Ovary (tissue), 9 donors: ENCODE results near the gene RAPGEF2. TPM values are rescaled to one million over a fixed set of nuclear protein-coding genes. Genes with fewer than 3 reads are reported as not detected.

Experiments
- DNase-seq, 5 donors: peaks; one replicate each; pipeline ENCODE4 v3.0.0-alpha.2; 2019 to 2020
- H3K27ac ChIP-seq, 2 donors: fragments of 200-600 bp; one replicate each; pipeline versions ENCODE4 v1.5.1 to v1.8.0; 2019 to 2022
- H3K27me3 ChIP-seq: fragments of 200-600 bp; one replicate; pipeline ENCODE4 v1.8.0; 2022
- H3K36me3 ChIP-seq: fragments of 200-600 bp; sonication (generic); one replicate; pipeline ENCODE4 v1.5.1; 2019
- H3K4me1 ChIP-seq: one replicate; pipeline ENCODE4 v1.8.1; 2013; ENCODE audit warnings: mild to moderate bottlenecking, moderate library complexity; ENCODE audit not compliant: insufficient read depth
- H3K4me3 ChIP-seq: fragments of 200-600 bp; sonication (generic); one replicate; pipeline ENCODE4 v1.5.1; 2017
- H3K9me3 ChIP-seq, 2 donors: fragments of 200-600 bp in 1 of 2; sonication (generic) in 1 of 2; one replicate each; pipeline versions ENCODE4 v1.5.1 to v1.8.1; 2013 to 2019; ENCODE audit warnings: mild to moderate bottlenecking in 1 of 2, moderate library complexity in 1 of 2
- CTCF ChIP-seq, 3 donors: fragments of 450-650 bp in 2 of 3; fragments of 200-600 bp in 1 of 3; IDR thresholded peaks; one replicate each; pipeline versions ENCODE4 v1.5.1 to v1.8.0; 2016 to 2022; ENCODE audit warnings: antibody characterized with exemption in 3 of 3, mild to moderate bottlenecking in 1 of 3
- EP300 ChIP-seq: sonication (generic); formaldehyde crosslinking; IDR thresholded peaks from one replicate; pipeline ENCODE4 v1.6.1; 2017; ENCODE audit warnings: antibody characterized with exemption
- POLR2A ChIP-seq: fragments of 450-650 bp; IDR thresholded peaks from one replicate; pipeline ENCODE4 v1.6.1; 2017; ENCODE audit warnings: antibody characterized with exemption, mild to moderate bottlenecking, moderate library complexity
- WGBS, 3 donors: extraction: QIAGEN DNeasy Blood & Tissue Kit in 1 of 3; methylation state at CpG; one replicate each; pipeline versions ENCODE4 v1.1.5 to v1.1.7; 2013 to 2017; 5-methylcytosine and 5-hydroxymethylcytosine counted together
- intact Hi-C, 4 donors: fragments of 100-400 bp; cut with DNase I; formaldehyde crosslinking; loops; one replicate each; pipeline versions ENCODE4 v1.11.0 to v1.15.1; 2022 to 2023
- polyA plus RNA-seq, 2 donors: library from polyadenylated mRNA; stranded (reverse); fragments of 200-250 nt in 1 of 2; fragments of 350-450 nt in 1 of 2; fragmentation: Illumina TruSeq in 1 of 2; extraction: RNeasy Lipid Tissue Mini Kit (QIAGEN cat#74804) in 1 of 2; gene quantifications; one replicate each; pipeline ENCODE4 v1.2.3, GENCODE V29; 2013 to 2014
- total RNA-seq, 7 donors: library from RNA; depleted of rRNA in 2 of 7; stranded (reverse); fragments of >200 nt in 2 of 7; fragmentation: NEBNext Ultra II Directional in 3 of 7; extraction: Animal tissue kit (Norgen Biotek cat#: 25700) in 3 of 7; gene quantifications; one replicate each; pipeline versions ENCODE4 v1.1.0 to v1.2.4, GENCODE V29; 2016 to 2023
- donor health status: DM: no; HTN: no; CAD: no; lungs with moderate emphysema.
- donor health status: DM: no; HTN: no; CAD: no.
- donor health status: Bipolar disorder and iron deficiency.
- donor health status: DM: yes; HTN: yes; CAD: no.
- donor health status: DM: no; HTN: no; CAD: no.
- donor health status: DM: yes; HTN: yes; CAD: no.

RAPGEF2 gene
- total and polyA plus RNA-seq, 9 donors: 11.5 to 46.5 (median 25.4) TPM

- no peak for TF ChIP-seq POLR2A
- no peak for TF ChIP-seq CTCF (IDR thresholded peaks at IDR 0.05)
- TF ChIP-seq EP300: no peak
- WGBS, 3 donors: 48 to 71% (median 64%) methylated on average over 3 of the region's 3 CpGs
- Histone ChIP-seq H3K4me1 (no peaks in the 10 kb centered on the region), H3K27me3 (no peaks in the 10 kb centered on the region), H3K4me3 (no peak overlapping the region), H3K36me3 (no peaks in the 10 kb centered on the region), H3K9me3 (no peaks in the 10 kb centered on the region), H3K27ac (no peak overlapping the region)
- intact Hi-C loops: no loop called here
- no peak for DNase-seq
These were observed 6.4 kb upstream of the RAPGEF2 start for GRCh38 chr4:159096434-159096833.

DNA sequence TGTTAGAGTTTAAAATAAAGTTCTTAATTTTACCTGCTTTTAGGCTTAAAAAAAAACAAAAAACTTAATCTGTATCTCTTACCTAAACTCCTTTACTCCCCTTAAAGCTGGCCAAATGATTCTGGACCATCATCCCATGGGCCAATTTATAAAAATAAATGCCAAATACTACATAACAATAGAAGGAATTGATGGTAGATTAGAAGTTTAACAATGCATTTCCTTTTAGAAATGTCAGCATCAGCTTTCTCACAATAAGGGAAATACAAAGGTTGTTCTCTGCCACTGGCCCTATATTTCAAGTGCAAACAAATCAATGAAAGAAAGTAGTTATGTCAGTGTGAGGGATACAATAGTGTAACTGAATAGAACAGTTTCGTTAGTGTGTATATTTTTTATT, 5.7 kb upstream of the RAPGEF2 start:
- TF ChIP-seq CTCF (IDR thresholded peaks at IDR 0.05) (no peak), POLR2A (no peak), EP300 (no peak)
- Histone ChIP-seq H3K27ac (no peak overlapping the region), H3K4me1 (no peaks in the 10 kb centered on the region), H3K4me3 (no peak overlapping the region), H3K9me3 (no peaks in the 10 kb centered on the region), H3K36me3 (no peaks in the 10 kb centered on the region), H3K27me3 (no peaks in the 10 kb centered on the region)
- DNase-seq: no peak
- 72 to 76% (median 76%) methylated on average over 1 of the region's 1 CpG for WGBS, 3 donors
- intact Hi-C loops: no loop called here

- DNase-seq: no peak
- no peak for TF ChIP-seq POLR2A
- TF ChIP-seq CTCF (IDR thresholded peaks at IDR 0.05): no peak
- no peak for TF ChIP-seq EP300
- H3K9me3 ChIP-seq: no peaks in the 10 kb centered on the region
- WGBS, 3 donors: 4 to 22% (median 9%) methylated on average over 1 of the region's 1 CpG
- intact Hi-C loops: no loop called here
- H3K27me3 ChIP-seq: no peaks in the 10 kb centered on the region
- H3K4me3 ChIP-seq: no peak overlapping the region
- H3K36me3 ChIP-seq: no peaks in the 10 kb centered on the region
- H3K4me1 ChIP-seq: no peaks in the 10 kb centered on the region
- no peak overlapping the region for H3K27ac ChIP-seq
These were observed 5.1 kb upstream of the RAPGEF2 start for GRCh38 chr4:159097785-159098184.

DNA sequence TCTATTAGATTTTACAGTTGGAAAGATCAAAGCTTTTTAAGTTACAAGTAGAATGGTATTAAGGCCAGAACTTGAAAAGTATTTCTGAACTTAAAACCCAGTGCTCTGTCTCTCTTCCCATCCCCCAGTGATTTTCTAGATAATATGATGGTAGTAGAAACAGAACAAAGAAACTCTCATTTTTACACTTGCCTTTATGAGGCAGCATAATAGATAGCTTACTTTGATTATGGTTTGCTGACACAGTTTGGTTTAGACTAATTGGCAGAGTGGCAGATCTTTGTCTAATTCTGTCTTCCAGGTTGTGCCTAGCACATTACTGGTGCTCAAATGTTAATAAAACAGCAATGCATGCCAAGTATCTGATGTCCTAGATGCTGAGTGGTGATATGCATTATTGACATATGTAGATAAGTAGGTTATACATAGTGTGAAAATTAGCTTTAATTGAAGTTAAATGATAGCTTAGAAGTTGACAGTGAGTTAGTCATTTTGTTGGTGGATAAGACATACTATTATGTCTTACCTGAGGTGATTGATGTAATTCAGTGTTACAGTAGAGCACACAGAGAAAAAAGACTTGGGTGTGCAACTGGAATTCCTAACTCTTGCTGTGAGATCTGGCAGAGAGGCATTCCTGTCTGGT, 4.3 kb upstream of the RAPGEF2 start:
- Histone ChIP-seq H3K27ac (no peak overlapping the region), H3K27me3 (no peaks in the 10 kb centered on the region), H3K4me1 (no peaks in the 10 kb centered on the region), H3K4me3 (no peak overlapping the region), H3K9me3 (no peaks in the 10 kb centered on the region), H3K36me3 (no peaks in the 10 kb centered on the region)
- intact Hi-C loops: no loop called here
- no peak for TF ChIP-seq CTCF (IDR thresholded peaks at IDR 0.05)
- TF ChIP-seq EP300: no peak
- no peak for TF ChIP-seq POLR2A
- DNase-seq: no peak
